ENCODE data around the gene HOXC9.
A peak's percentile ranks its signal among the peaks of the same experiment; 100 is the strongest.

Gene HOXC9

GRCh38 chr12:54015018-54015931 lies 15.3 kb downstream of the HOXC9 start:
- DNase-seq: no peak

GRCh38 chr12:54016051-54016450 lies 16.1 kb downstream of the HOXC9 start:
- DNase-seq: no peak

- DNase-seq: no peak
Observed at GRCh38 chr12:54016478-54016964, 16.6 kb downstream of the HOXC9 start.

- DNase-seq: no peak
Observed at GRCh38 chr12:54017027-54017788, 17.2 kb downstream of the HOXC9 start.

GRCh38 chr12:54017878-54018467 lies 18.0 kb downstream of the HOXC9 start:
- peak; percentile 70 for DNase-seq

GRCh38 chr12:54018468-54018984 lies 18.6 kb downstream of the HOXC9 start:
- DNase-seq: no peak

- DNase-seq: no peak
Observed at GRCh38 chr12:54019091-54019811, 19.3 kb downstream of the HOXC9 start.

GRCh38 chr12:54019924-54020590 lies 20.1 kb downstream of the HOXC9 start:
- DNase-seq: no peak

GRCh38 chr12:54020591-54021405 lies 20.8 kb downstream of the HOXC9 start:
- no peak for DNase-seq

- DNase-seq: no peak
Observed at GRCh38 chr12:54021432-54022013, 21.6 kb downstream of the HOXC9 start.

- no peak for DNase-seq
Observed at GRCh38 chr12:54022960-54023884, 23.3 kb downstream of the HOXC9 start.

- DNase-seq: no peak
Observed at GRCh38 chr12:54024127-54024526, 24.2 kb downstream of the HOXC9 start.

GRCh38 chr12:54024581-54025305 lies 24.8 kb downstream of the HOXC9 start:
- DNase-seq: no peak

- DNase-seq: no peak
Observed at GRCh38 chr12:54025499-54026405, 25.8 kb downstream of the HOXC9 start.

GRCh38 chr12:54026640-54027441 lies 26.9 kb downstream of the HOXC9 start:
- no peak for DNase-seq

- DNase-seq: no peak
Observed at GRCh38 chr12:54027442-54027786, 27.5 kb downstream of the HOXC9 start.

All from activated gamma-delta T cell (primary cell).